Epidermal melanocyte (primary cell): ENCODE results near the gene PPP2R1A.
"Not testable (repeated sequence)": the region's sequence is repeated elsewhere in the genome, so short reads cannot be mapped to it uniquely, and the experiment has no call there.

Experiments used
- DNase-seq: peaks from one replicate; pipeline ENCODE4 v3.0.0; 2011; ENCODE audit warnings: low spot score; ENCODE audit not compliant: insufficient read length

Gene PPP2R1A

GRCh38 chr19:52200755-52201391 is 11.0 kb downstream of the PPP2R1A start:
- not testable (repeated sequence) for DNase-seq

- DNase-seq = no peak
Measured at GRCh38 chr19:52206481-52206880, 16.6 kb downstream of the PPP2R1A start.

GRCh38 chr19:52211203-52211602 is 21.4 kb downstream of the PPP2R1A start:
- no peak for DNase-seq

- DNase-seq = no peak
Measured at GRCh38 chr19:52211926-52212571, 22.2 kb downstream of the PPP2R1A start.

GRCh38 chr19:52212572-52213255 is 22.9 kb downstream of the PPP2R1A start:
- DNase-seq = no peak

- no peak for DNase-seq
Measured at GRCh38 chr19:52214241-52214640, 24.4 kb downstream of the PPP2R1A start.

GRCh38 chr19:52216401-52216800 is 26.5 kb downstream of the PPP2R1A start:
- no peak for DNase-seq

GRCh38 chr19:52217576-52217975 is 27.7 kb downstream of the PPP2R1A start:
- no peak for DNase-seq

- no peak for DNase-seq
Measured at GRCh38 chr19:52219611-52220010, 29.8 kb downstream of the PPP2R1A start.

- no peak for DNase-seq
Measured at GRCh38 chr19:52221031-52221430, 31.2 kb downstream of the PPP2R1A start.

GRCh38 chr19:52221831-52222375 is 32.1 kb downstream of the PPP2R1A start:
- DNase-seq = no peak

GRCh38 chr19:52224211-52224610 is 34.4 kb downstream of the PPP2R1A start:
- DNase-seq = no peak

GRCh38 chr19:52226652-52227051 is 36.8 kb downstream of the PPP2R1A start:
- DNase-seq = no peak

GRCh38 chr19:52227196-52227940 is 37.5 kb downstream of the PPP2R1A start:
- DNase-seq = no peak

- DNase-seq = no peak
Measured at GRCh38 chr19:52227980-52228379, 38.1 kb downstream of the PPP2R1A start.

- no peak for DNase-seq
Measured at GRCh38 chr19:52229524-52229923, 39.7 kb downstream of the PPP2R1A start.

- DNase-seq = no peak
Measured at GRCh38 chr19:52230685-52231084, 40.8 kb downstream of the PPP2R1A start.

- no peak for DNase-seq
Measured at GRCh38 chr19:52231154-52231910, 41.5 kb downstream of the PPP2R1A start.

- DNase-seq = no peak
Measured at GRCh38 chr19:52234406-52234805, 44.6 kb downstream of the PPP2R1A start.

- DNase-seq = no peak
Measured at GRCh38 chr19:52237197-52237596, 47.3 kb downstream of the PPP2R1A start.
